IMR-90 (cell line): Measurements from ENCODE around the gene C16orf87. TPM values are rescaled to one million over a fixed set of nuclear protein-coding genes. Genes with fewer than 3 reads are reported as not detected.

Experiments used
- ATAC-seq: fragments of 200-7000 bp; cut with Tn5 transposase; 2 replicates; pipeline ENCODE4 v1.9.1; 2020; ENCODE audit warnings: low read depth, mild to moderate bottlenecking, moderate library complexity
- BruUV-seq: library from RNA; stranded (reverse); fragments of 400-500 nt; replicated peaks from 2 replicates; lab custom pipeline; 2021; lab: Mats Ljungman, UMichigan
- CTCF ChIA-PET: fragments of 300-600 bp; formaldehyde crosslinking; extraction: SDS; loops from one replicate; lab custom pipeline; 2021; ENCODE audit warnings: antibody characterized with exemption; lab: Yijun Ruan, JAX
- POLR2A ChIA-PET: fragments of 300-600 bp; sonication (Branson Sonifier 250); formaldehyde crosslinking; loops from one replicate; lab custom pipeline; 2022; ENCODE audit warnings: antibody characterized with exemption; ENCODE audit not compliant: unreplicated experiment; lab: Charles Lee
- DNase-seq: peaks from one replicate; pipeline ENCODE4 v3.0.0; 2013
- H2AFZ ChIP-seq: replicated peaks from 2 replicates; pipeline ENCODE3; 2013; ENCODE audit warnings: low read length, mild to moderate bottlenecking; ENCODE audit not compliant: poor library complexity
- H2AK5ac ChIP-seq: 2 replicates; pipeline ENCODE4 v1.6.1; 2013; ENCODE audit warnings: low read depth, low read length, inconsistent platforms
- H2AK9ac ChIP-seq: replicated peaks from 2 replicates; pipeline ENCODE3; 2013; ENCODE audit warnings: mild to moderate bottlenecking, low read depth, low read length, moderate library complexity; ENCODE audit not compliant: poor library complexity
- H2BK120ac ChIP-seq: 2 replicates; pipeline ENCODE4 v1.6.1; 2013; ENCODE audit warnings: low read depth, low read length, inconsistent platforms
- H2BK15ac ChIP-seq: 3 replicates; pipeline ENCODE4 v1.6.1; 2013; ENCODE audit warnings: low read depth, low read length, inconsistent platforms
- H2BK20ac ChIP-seq: 2 replicates; pipeline ENCODE4 v1.6.1; 2013; ENCODE audit warnings: low read depth, mild to moderate bottlenecking, inconsistent platforms, low read length, moderate library complexity
- H2BK5ac ChIP-seq: 2 replicates; pipeline ENCODE4 v1.6.1; 2013; ENCODE audit warnings: mild to moderate bottlenecking, low read depth, low read length, inconsistent platforms; ENCODE audit not compliant: poor library complexity, severe bottlenecking
- H3K14ac ChIP-seq: replicated peaks from 2 replicates; pipeline ENCODE4 v1.6.1; 2013; ENCODE audit warnings: low read depth, low read length, inconsistent platforms
- H3K18ac ChIP-seq: 2 replicates; pipeline ENCODE4 v1.6.1; 2013; ENCODE audit warnings: low read depth, low read length, control low read depth
- H3K23ac ChIP-seq: 2 replicates; pipeline ENCODE4 v1.6.1; 2013; ENCODE audit warnings: low read depth, low read length, inconsistent platforms
- H3K27ac ChIP-seq: 2 replicates; pipeline ENCODE4 v1.5.1; 2013; ENCODE audit warnings: mild to moderate bottlenecking, control low read depth, low read length; ENCODE audit not compliant: insufficient read depth
- H3K27me3 ChIP-seq: 2 replicates; pipeline ENCODE4 v1.6.1; 2013; ENCODE audit warnings: low read length; ENCODE audit not compliant: control insufficient read depth, insufficient read depth
- H3K36me3 ChIP-seq: 2 replicates; pipeline ENCODE4 v1.6.1; 2013; ENCODE audit warnings: low read length, mixed read lengths; ENCODE audit not compliant: control insufficient read depth, insufficient read depth
- H3K4ac ChIP-seq: 2 replicates; pipeline ENCODE4 v1.6.1; 2013; ENCODE audit warnings: low read depth, low read length, inconsistent platforms
- H3K4me1 ChIP-seq: 2 replicates; pipeline ENCODE4 v1.6.1; 2013; ENCODE audit warnings: low read length, mixed read lengths; ENCODE audit not compliant: control insufficient read depth, insufficient read depth
- H3K4me2 ChIP-seq: 2 replicates; pipeline ENCODE4 v1.6.1; 2013; ENCODE audit warnings: low read depth, mild to moderate bottlenecking, control low read depth, low read length, moderate library complexity
- H3K4me3 ChIP-seq: 2 replicates; pipeline ENCODE4 v1.5.1; 2013; ENCODE audit warnings: low read depth, mild to moderate bottlenecking, control low read depth, low read length, moderate library complexity; ENCODE audit not compliant: insufficient read depth
- H3K56ac ChIP-seq: 2 replicates; pipeline ENCODE4 v1.6.1; 2013; ENCODE audit warnings: low read length, inconsistent platforms; ENCODE audit not compliant: insufficient read depth; ENCODE audit errors: extremely low read depth
- H3K79me1 ChIP-seq, 2 experiments: 2 replicates each; pipeline ENCODE4 v1.6.1; 2013; ENCODE audit warnings: low read length in 2 of 2, inconsistent platforms in 1 of 2, low read depth in 1 of 2
- H3K9ac ChIP-seq: 2 replicates; pipeline ENCODE4 v1.6.1; 2013; ENCODE audit warnings: low read depth, low read length, control low read depth
- H3K9me1 ChIP-seq: 2 replicates; pipeline ENCODE4 v1.6.1; 2013; ENCODE audit warnings: low read length, inconsistent platforms; ENCODE audit not compliant: insufficient read depth
- H3K9me3 ChIP-seq: 2 replicates; pipeline ENCODE4 v1.6.1; 2013; ENCODE audit warnings: low read length; ENCODE audit not compliant: control insufficient read depth, insufficient read depth
- H4K20me1 ChIP-seq: 2 replicates; pipeline ENCODE4 v1.6.1; 2013; ENCODE audit warnings: low read length, inconsistent platforms; ENCODE audit not compliant: insufficient read depth
- H4K5ac ChIP-seq: 2 replicates; pipeline ENCODE4 v1.6.1; 2013; ENCODE audit warnings: mild to moderate bottlenecking, low read depth, low read length, control low read depth
- H4K8ac ChIP-seq, 2 experiments: 2 replicates each; pipeline ENCODE4 v1.6.1; 2013; ENCODE audit warnings: low read depth in 2 of 2, low read length in 2 of 2, control low read depth in 1 of 2, inconsistent platforms in 1 of 2
- H4K91ac ChIP-seq: 2 replicates; pipeline ENCODE4 v1.6.1; 2013; ENCODE audit warnings: low read depth, low read length, inconsistent platforms; ENCODE audit not compliant: insufficient read depth
- BHLHE40 ChIP-seq: fragments of 150-350 bp; IDR thresholded peaks from 2 replicates; pipeline ENCODE4 v1.6.1; 2016; ENCODE audit warnings: mild to moderate bottlenecking, low read depth, low read length
- CEBPB ChIP-seq: IDR thresholded peaks from 2 replicates; pipeline ENCODE4 v1.6.1; 2012; ENCODE audit warnings: low read depth, low read length, improper control_type of control experiment
- CHD1 ChIP-seq: IDR thresholded peaks from 2 replicates; pipeline ENCODE4 v1.6.1; 2012; ENCODE audit warnings: low read depth, low read length, improper control_type of control experiment
- CTCF ChIP-seq: conservative IDR thresholded peaks from 2 replicates; pipeline ENCODE4 v1.5.1; 2012; ENCODE audit warnings: mild to moderate bottlenecking, low read depth, low read length, improper control_type of control experiment
- FOS ChIP-seq: fragments of 150-350 bp; IDR thresholded peaks from 2 replicates; pipeline ENCODE4 v1.6.1; 2016; ENCODE audit warnings: low read depth, low read length
- MAFK ChIP-seq: IDR thresholded peaks from 2 replicates; pipeline ENCODE4 v1.6.1; 2012; ENCODE audit warnings: low read depth, low read length, improper control_type of control experiment
- MAZ ChIP-seq: IDR thresholded peaks from 2 replicates; pipeline ENCODE4 v1.6.1; 2012; ENCODE audit warnings: low read depth, mild to moderate bottlenecking, low read length, improper control_type of control experiment, moderate library complexity, borderline replicate concordance
- MXI1 ChIP-seq: IDR thresholded peaks from 2 replicates; pipeline ENCODE4 v1.6.1; 2012; ENCODE audit warnings: low read depth, mild to moderate bottlenecking, low read length, moderate library complexity, borderline replicate concordance
- NFE2L2 ChIP-seq: fragments of 150-350 bp; IDR thresholded peaks from 2 replicates; pipeline ENCODE4 v1.6.1; 2016; ENCODE audit warnings: low read depth, mild to moderate bottlenecking, low read length
- POLR2A ChIP-seq: IDR thresholded peaks from 2 replicates; pipeline ENCODE4 v1.6.1; 2012; ENCODE audit warnings: mild to moderate bottlenecking, low read depth, low read length
- RAD21 ChIP-seq: IDR thresholded peaks from 2 replicates; pipeline ENCODE4 v1.6.1; 2012; ENCODE audit warnings: low read length, improper control_type of control experiment
- RCOR1 ChIP-seq: IDR thresholded peaks from 2 replicates; pipeline ENCODE4 v1.6.1; 2012; ENCODE audit warnings: mild to moderate bottlenecking, low read length, improper control_type of control experiment; ENCODE audit not compliant: insufficient replicate concordance
- RFX5 ChIP-seq: IDR thresholded peaks from 2 replicates; pipeline ENCODE4 v1.8.0; 2012; ENCODE audit warnings: low read depth, mild to moderate bottlenecking, low read length, moderate library complexity
- SMC3 ChIP-seq: fragments of 150-350 bp; IDR thresholded peaks from 2 replicates; pipeline ENCODE4 v1.6.1; 2016; ENCODE audit warnings: low read depth, mild to moderate bottlenecking, antibody characterized with exemption, low read length, moderate library complexity
- WGBS, 2 experiments: methylation state at CpG; one replicate each; pipeline versions ENCODE4 v1.1.5 to v1.1.7; 2013; ENCODE audit warnings: missing lambda C conversion rate in 2 of 2; ENCODE audit not compliant: insufficient read length in 1 of 2; ENCODE audit errors: extremely low coverage in 2 of 2; 5-methylcytosine and 5-hydroxymethylcytosine counted together
- dilution Hi-C: fragments of 300-500 bp; cut with HindIII; formaldehyde crosslinking; loops from one replicate; pipeline ENCODE4 v1.14.3; 2018; ENCODE audit warnings: low sequenced_read_pairs; ENCODE audit not compliant: unreplicated experiment
- in situ Hi-C: fragments of 300-500 bp; cut with MboI; formaldehyde crosslinking; loops from 3 replicates; pipeline ENCODE4 v1.14.3; 2019; ENCODE audit warnings: low sequenced_read_pairs, inconsistent platforms, mixed read lengths
- intact Hi-C: fragments of 100-400 bp; cut with micrococcal nuclease; formaldehyde crosslinking; loops from 2 replicates; pipeline ENCODE4 v1.10.0; 2022
- polyA plus RNA-seq, 3 experiments: library from polyadenylated mRNA; depleted of rRNA; stranded (reverse); fragments of >200 nt; gene quantifications; 2 replicates each; pipeline ENCODE4 v1.2.3, GENCODE V29; 2012; ENCODE audit warnings: low replicate concordance in 1 of 3
- total RNA-seq: library from RNA; depleted of rRNA; stranded (reverse); fragments of >200 nt; gene quantifications from 2 replicates; pipeline ENCODE4 v1.2.3, GENCODE V29; 2012
- TF ChIP-seq, protein P1 (sequence below): fragments of 150-350 bp; IDR thresholded peaks from 2 replicates; pipeline ENCODE4 v1.6.1; 2016; ENCODE audit warnings: low read depth, mild to moderate bottlenecking, low read length, moderate library complexity, borderline replicate concordance
- TF ChIP-seq, protein P2 (sequence below): fragments of 150-350 bp; IDR thresholded peaks from 2 replicates; pipeline ENCODE4 v1.6.1; 2017; ENCODE audit warnings: mild to moderate bottlenecking, antibody characterized with exemption, low read length, low read depth

C16orf87 gene
- total and polyA plus RNA-seq, 2 of the 4 experiments (the other 2 are of a cell fraction): 6.3 to 8.1 TPM

GRCh38 chr16:46854846-46855245 is 23.9 kb upstream of the C16orf87 start:
- dilution Hi-C loops: no loop called here
- H3K4me3 ChIP-seq: no peak overlapping the region
- no peak overlapping the region for H2BK15ac ChIP-seq
- no peak overlapping the region for H4K5ac ChIP-seq
- no peak overlapping the region for H3K18ac ChIP-seq
- H3K4me1 ChIP-seq: no peaks in the 10 kb centered on the region
- H4K20me1 ChIP-seq: no peaks in the 10 kb centered on the region
- no peak overlapping the region for H2AFZ ChIP-seq
- H2AK5ac ChIP-seq: no peak overlapping the region
- POLR2A ChIA-PET: no interaction called here
- no peak overlapping the region for H3K23ac ChIP-seq
- DNase-seq: no peak
- no peak overlapping the region for H2BK5ac ChIP-seq
- WGBS, 2 experiments: no CpG with 5 or more reads among the region's 2 CpGs
- no peak overlapping the region for H2AK9ac ChIP-seq
- no peak overlapping the region for H3K4ac ChIP-seq
- no peak overlapping the region for H3K4me2 ChIP-seq
- H3K9me3 ChIP-seq: no peaks in the 10 kb centered on the region
- H2BK20ac ChIP-seq: no peak overlapping the region
- no peak overlapping the region for H3K14ac ChIP-seq
- no peak overlapping the region for H3K56ac ChIP-seq
- H2BK120ac ChIP-seq: no peak overlapping the region
- CTCF ChIA-PET: interaction anchor here (0.7 to 1.9 kb wide), 7 partner anchors 8 to 75 kb away, joined by 3 to 16 read pairs (median 5); partner anchors contain the start of gene GPT2
- no peaks in the 10 kb centered on the region for H3K9me1 ChIP-seq
- H4K91ac ChIP-seq: no peak overlapping the region
- BruUV-seq: no TSS peak
- no peak overlapping the region for H3K27ac ChIP-seq
- no peak for ATAC-seq
- no peaks in the 10 kb centered on the region for H3K27me3 ChIP-seq
- in situ Hi-C loops: loop anchor here (5.0 kb wide), 1 partner anchor 42 kb away; no protein-coding TSS in a partner anchor
- no peaks in the 10 kb centered on the region for H3K79me1 ChIP-seq
- H3K36me3 ChIP-seq: no peaks in the 10 kb centered on the region
- no peak overlapping the region for H4K8ac ChIP-seq
- TF ChIP-seq POLR2A (no peak), RCOR1 (no peak), BHLHE40 (no peak), SMC3 (no peak), FOS (no peak), RFX5 (no peak), MAZ (no peak), RAD21 (no peak), MAFK (no peak), CTCF (no peak), NFE2L2 (no peak), MXI1 (no peak), CHD1 (no peak), CEBPB (no peak)
- TF ChIP-seq, protein P1, sequence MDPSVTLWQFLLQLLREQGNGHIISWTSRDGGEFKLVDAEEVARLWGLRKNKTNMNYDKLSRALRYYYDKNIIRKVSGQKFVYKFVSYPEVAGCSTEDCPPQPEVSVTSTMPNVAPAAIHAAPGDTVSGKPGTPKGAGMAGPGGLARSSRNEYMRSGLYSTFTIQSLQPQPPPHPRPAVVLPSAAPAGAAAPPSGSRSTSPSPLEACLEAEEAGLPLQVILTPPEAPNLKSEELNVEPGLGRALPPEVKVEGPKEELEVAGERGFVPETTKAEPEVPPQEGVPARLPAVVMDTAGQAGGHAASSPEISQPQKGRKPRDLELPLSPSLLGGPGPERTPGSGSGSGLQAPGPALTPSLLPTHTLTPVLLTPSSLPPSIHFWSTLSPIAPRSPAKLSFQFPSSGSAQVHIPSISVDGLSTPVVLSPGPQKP: no peak
- TF ChIP-seq, protein P2, sequence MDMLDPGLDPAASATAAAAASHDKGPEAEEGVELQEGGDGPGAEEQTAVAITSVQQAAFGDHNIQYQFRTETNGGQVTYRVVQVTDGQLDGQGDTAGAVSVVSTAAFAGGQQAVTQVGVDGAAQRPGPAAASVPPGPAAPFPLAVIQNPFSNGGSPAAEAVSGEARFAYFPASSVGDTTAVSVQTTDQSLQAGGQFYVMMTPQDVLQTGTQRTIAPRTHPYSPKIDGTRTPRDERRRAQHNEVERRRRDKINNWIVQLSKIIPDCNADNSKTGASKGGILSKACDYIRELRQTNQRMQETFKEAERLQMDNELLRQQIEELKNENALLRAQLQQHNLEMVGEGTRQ: no peak
- intact Hi-C loops: loop anchor here (1.0 to 10.0 kb wide), 5 partner anchors 32 to 1310 kb away; partner anchors contain the start of gene NETO2
- no peak overlapping the region for H3K9ac ChIP-seq
